Activated CD8-positive, alpha-beta T cell treated with anti-CD3 and anti-CD28 coated beads for 36 hours (primary cell): Measurements from ENCODE around the gene CCDC183. TPM values are rescaled to one million over a fixed set of nuclear protein-coding genes. Genes with fewer than 3 reads are reported as not detected.

Experiments
- ATAC-seq: fragments of 200-7000 bp; cut with Tn5 transposase; one replicate; pipeline ENCODE4 v1.10.0; 2021; ENCODE audit warnings: mild to moderate bottlenecking, moderate library complexity
- CTCF ChIA-PET: fragments of 350-600 bp; sonication (Branson Sonifier 250); formaldehyde crosslinking; loops from one replicate; lab custom pipeline; 2021; ENCODE audit warnings: antibody characterized with exemption; lab: Charles Lee
- POLR2A ChIA-PET: fragments of 350-600 bp; sonication (Branson Sonifier 250); formaldehyde crosslinking; loops from one replicate; lab custom pipeline; 2021; ENCODE audit warnings: antibody characterized with exemption; lab: Charles Lee
- DNase-seq: peaks from one replicate; pipeline ENCODE4 v3.0.0-alpha.2; 2020
- H3K27ac Mint-ChIP-seq: one replicate; pipeline ENCODE4 v1.8.0; 2021; ENCODE audit warnings: mild to moderate bottlenecking, mixed read lengths
- H3K27me3 Mint-ChIP-seq: one replicate; pipeline ENCODE4 v1.8.0; 2021; ENCODE audit warnings: mixed read lengths
- H3K36me3 Mint-ChIP-seq: one replicate; pipeline ENCODE4 v1.8.0; 2021; ENCODE audit warnings: low read depth, mixed read lengths
- H3K4me1 Mint-ChIP-seq: one replicate; pipeline ENCODE4 v1.8.0; 2021; ENCODE audit warnings: low read depth, mixed read lengths
- H3K4me3 Mint-ChIP-seq: one replicate; pipeline ENCODE4 v1.8.0; 2021; ENCODE audit warnings: mild to moderate bottlenecking, moderate library complexity, mixed read lengths
- H3K9me3 Mint-ChIP-seq: one replicate; pipeline ENCODE4 v1.8.0; 2021; ENCODE audit warnings: mixed read lengths
- CTCF ChIP-seq: fragments of 200-600 bp; IDR thresholded peaks from one replicate; pipeline ENCODE4 v1.8.0; 2022; ENCODE audit warnings: antibody characterized with exemption, mild to moderate bottlenecking
- intact Hi-C: fragments of 100-400 bp; cut with micrococcal nuclease; formaldehyde crosslinking; loops from one replicate; pipeline ENCODE4 v1.10.0; 2022
- total RNA-seq, 2 experiments: library from RNA; stranded (reverse); gene quantifications; one replicate each; pipeline ENCODE4 v1.2.3, GENCODE V29; 2021

Gene CCDC183
- total RNA-seq, 2 experiments from 2014 or later, result 0.20 to 0.34 TPM

DNA sequence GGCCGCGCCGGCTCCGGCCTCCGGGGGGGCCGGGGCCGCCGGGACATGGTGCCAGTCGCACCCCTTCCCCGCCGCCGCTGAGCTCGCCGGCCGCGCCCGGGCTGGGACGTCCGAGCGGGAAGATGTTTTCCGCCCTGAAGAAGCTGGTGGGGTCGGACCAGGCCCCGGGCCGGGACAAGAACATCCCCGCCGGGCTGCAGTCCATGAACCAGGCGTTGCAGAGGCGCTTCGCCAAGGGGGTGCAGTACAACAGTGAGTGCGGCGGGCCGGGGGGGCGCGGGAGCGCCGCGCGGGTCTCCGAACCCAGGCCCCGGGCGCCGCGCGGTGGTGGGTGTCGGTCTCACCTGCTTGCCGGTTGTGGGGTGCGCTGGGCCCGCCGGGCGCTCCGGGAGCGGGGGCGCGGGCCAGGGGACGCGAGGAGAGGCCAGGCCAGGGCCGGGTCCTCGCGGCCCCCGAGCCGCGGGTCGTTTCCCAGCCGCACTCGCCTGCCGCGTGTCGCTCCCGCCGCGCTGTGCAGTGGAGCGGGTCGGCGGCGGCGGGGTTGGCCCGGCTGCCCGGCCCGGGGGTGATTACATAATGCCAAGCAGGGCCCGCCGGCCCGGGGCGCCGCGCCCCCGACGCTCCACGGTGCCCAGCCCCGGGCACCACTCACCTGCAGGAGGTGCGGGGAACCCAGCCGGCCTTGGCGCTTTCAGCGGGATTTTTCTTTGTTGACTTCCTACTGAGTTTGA is 12.1 kb downstream of the CCDC183 start:
- intact Hi-C loops, result loop anchor here (10.0 kb wide), 1 partner anchor 63 kb away; the partner anchor contains the start of genes LCN10 and LCN6
- DNase-seq, result peak; percentile 43
- ChIA-PET CTCF (interaction anchor here (1.0 to 4.3 kb wide), 8 partner anchors 12 to 221 kb away, joined by 3 to 22 read pairs (median 4); partner anchors contain the start of gene AJM1), POLR2A (interaction anchor here (0.8 to 2.7 kb wide), 13 partner anchors 8 to 231 kb away, joined by 3 to 10 read pairs (median 3); partner anchors contain the start of genes AJM1 and TRAF2)
- no peaks in the 10 kb centered on the region for H3K9me3 Mint-ChIP-seq
- peak overlapping the region; percentile 73 for H3K4me3 Mint-ChIP-seq
- peak; percentile 15 for ATAC-seq
- H3K27me3 Mint-ChIP-seq, result no peaks in the 10 kb centered on the region
- peaks cover 27% of the 10 kb centered on the region for H3K36me3 Mint-ChIP-seq
- H3K27ac Mint-ChIP-seq, result peak overlapping the region; percentile 67
- peaks cover 34% of the 10 kb centered on the region for H3K4me1 Mint-ChIP-seq
- no peak for TF ChIP-seq CTCF

- ChIA-PET POLR2A (interaction anchor here (0.8 to 1.3 kb wide), 5 partner anchors 8 to 230 kb away, joined by 3 read pairs; no protein-coding TSS in a partner anchor), CTCF (interaction anchor here (1.2 to 4.3 kb wide), 5 partner anchors 14 to 220 kb away, joined by 3 to 22 read pairs (median 4); partner anchors contain the start of gene AJM1)
- DNase-seq (no peak), ATAC-seq (no peak)
- peaks cover 36% of the 10 kb centered on the region for H3K4me1 Mint-ChIP-seq
- peak overlapping the region; percentile 19 for H3K27ac Mint-ChIP-seq
- no peaks in the 10 kb centered on the region for H3K9me3 Mint-ChIP-seq
- peak overlapping the region; percentile 73 for H3K4me3 Mint-ChIP-seq
- no peak for TF ChIP-seq CTCF
- intact Hi-C loops, result loop anchor here (10.0 kb wide), 1 partner anchor 64 kb away; the partner anchor contains the start of genes LCN10 and LCN6
- H3K36me3 Mint-ChIP-seq, result peaks cover 29% of the 10 kb centered on the region
- H3K27me3 Mint-ChIP-seq, result no peaks in the 10 kb centered on the region
Observed at GRCh38 chr9:136808806-136809158, 12.6 kb downstream of the CCDC183 start.

DNA sequence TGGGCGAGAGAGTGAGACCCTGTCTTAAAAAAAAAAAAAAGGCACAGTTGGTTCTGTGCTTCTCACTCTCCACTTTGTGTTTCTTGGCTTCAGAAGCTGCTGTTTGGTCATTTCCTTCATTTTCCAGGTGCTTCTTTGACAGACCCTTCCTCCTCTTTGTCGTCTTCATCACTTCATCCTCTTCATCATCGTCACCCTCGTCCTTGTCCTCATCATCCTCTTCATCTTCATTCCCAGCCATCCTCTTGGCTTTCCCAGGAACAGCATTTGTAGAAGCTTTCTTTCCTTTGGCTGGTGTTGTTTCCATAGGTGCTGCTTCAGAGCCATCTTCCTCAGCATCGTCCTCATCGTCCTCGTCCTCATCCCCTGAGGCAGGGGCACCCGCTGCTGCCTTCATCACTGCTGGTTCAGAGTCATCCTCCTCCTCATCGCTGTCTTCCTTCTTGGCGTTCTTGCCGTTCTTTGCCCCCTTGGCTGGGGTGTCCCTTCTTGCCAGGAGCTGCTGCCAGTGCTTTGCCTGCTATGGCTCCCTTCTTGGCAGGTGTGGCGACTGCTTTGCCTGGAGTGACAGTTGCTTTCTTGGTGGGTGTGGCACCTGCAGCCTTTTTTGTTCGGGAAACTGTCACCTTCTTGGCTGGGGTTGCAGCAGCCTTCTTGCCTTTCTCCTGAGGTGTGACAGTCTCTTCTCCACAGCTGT is 18.7 kb downstream of the CCDC183 start:
- ATAC-seq (no peak), DNase-seq (no peak)
- intact Hi-C loops, result no loop called here
- TF ChIP-seq CTCF, result no peak
- Mint-ChIP-seq H3K9me3 (no peaks in the 10 kb centered on the region), H3K4me1 (peaks cover 28% of the 10 kb centered on the region), H3K27me3 (no peaks in the 10 kb centered on the region), H3K4me3 (no peak overlapping the region), H3K27ac (no peak overlapping the region), H3K36me3 (peaks cover 34% of the 10 kb centered on the region)
- ChIA-PET POLR2A (interaction anchor here (1.1 to 1.9 kb wide), 3 partner anchors 8 to 122 kb away, joined by 4 to 7 read pairs (median 4); partner anchors contain the start of gene RABL6), CTCF (interaction anchor here (0.7 to 2.6 kb wide), 5 partner anchors 8 to 67 kb away, joined by 3 to 9 read pairs (median 3); partner anchors contain the start of gene AJM1)

DNA sequence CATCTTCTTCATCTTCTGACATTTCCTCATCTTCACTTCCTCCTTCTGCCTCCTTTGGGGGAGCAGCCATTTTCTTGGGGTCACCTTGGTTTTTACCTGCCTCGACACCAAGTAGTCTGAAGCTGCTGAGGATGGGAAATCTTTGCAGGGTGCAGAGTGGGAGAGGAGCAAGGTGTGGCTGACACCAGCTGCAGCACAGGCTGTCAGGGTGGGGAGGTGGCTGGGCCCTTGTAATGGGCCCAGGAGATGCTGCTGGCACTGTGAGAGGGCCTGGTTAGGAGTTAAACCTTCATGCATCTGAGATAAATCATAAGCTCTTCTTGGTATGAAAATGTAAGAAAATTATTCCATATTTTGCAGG is 19.3 kb downstream of the CCDC183 start:
- no peak overlapping the region for H3K27ac Mint-ChIP-seq
- no peaks in the 10 kb centered on the region for H3K27me3 Mint-ChIP-seq
- intact Hi-C loops, result no loop called here
- ATAC-seq, result no peak
- ChIA-PET CTCF (interaction anchor here (1.0 to 2.6 kb wide), 3 partner anchors 9 to 66 kb away, joined by 3 to 9 read pairs (median 3); partner anchors contain the start of gene AJM1), POLR2A (interaction anchor here (1.1 to 1.9 kb wide), 3 partner anchors 8 to 122 kb away, joined by 4 to 7 read pairs (median 4); partner anchors contain the start of gene RABL6)
- H3K9me3 Mint-ChIP-seq, result no peaks in the 10 kb centered on the region
- TF ChIP-seq CTCF, result no peak
- H3K4me1 Mint-ChIP-seq, result peaks cover 24% of the 10 kb centered on the region
- H3K4me3 Mint-ChIP-seq, result no peak overlapping the region
- peaks cover 30% of the 10 kb centered on the region for H3K36me3 Mint-ChIP-seq
- no peak for DNase-seq
